A673 (cell line): ENCODE measurements around the gene NR2F1-AS1. TPM values are rescaled to one million over a fixed set of nuclear protein-coding genes. Genes with fewer than 3 reads are reported as not detected.

ENCODE experiments used
- BruUV-seq: library from RNA; stranded (reverse); fragments of 400-500 nt; replicated peaks from 2 replicates; lab custom pipeline; 2021; lab: Mats Ljungman, UMichigan
- CTCF ChIA-PET: fragments of 300-600 bp; sonication (Branson Sonifier 250); formaldehyde crosslinking; loops from one replicate; lab custom pipeline; 2022; ENCODE audit warnings: antibody characterized with exemption; lab: Charles Lee
- POLR2A ChIA-PET: fragments of 300-600 bp; sonication (Branson Sonifier 250); formaldehyde crosslinking; loops from one replicate; lab custom pipeline; 2022; ENCODE audit warnings: antibody characterized with exemption; ENCODE audit not compliant: low non-redundant PET; lab: Charles Lee
- DNase-seq: peaks from one replicate; pipeline ENCODE4 v3.0.0-alpha.2; 2015; ENCODE audit warnings: low spot score
- H3K27ac ChIP-seq: fragments of 200-600 bp; sonication (generic); 2 replicates; pipeline ENCODE4 v1.5.1; 2016; ENCODE audit warnings: mixed run types, low read depth, mild to moderate bottlenecking, mixed read lengths, antibody characterized with exemption, low read length; ENCODE audit not compliant: poor library complexity, severe bottlenecking
- H3K27me3 ChIP-seq: fragments of 200-600 bp; sonication (generic); replicated peaks from 2 replicates; pipeline ENCODE4 v1.6.1; 2017; ENCODE audit warnings: mixed run types, low read depth, mild to moderate bottlenecking, mixed read lengths, antibody characterized with exemption, low read length; ENCODE audit not compliant: insufficient read depth, poor library complexity
- H3K36me3 ChIP-seq: fragments of 200-600 bp; sonication (generic); 2 replicates; pipeline ENCODE4 v1.6.1; 2016; ENCODE audit warnings: mixed run types, mild to moderate bottlenecking, mixed read lengths, antibody characterized with exemption, low read length; ENCODE audit not compliant: insufficient read depth, poor library complexity, severe bottlenecking
- H3K4me1 ChIP-seq: fragments of 200-600 bp; sonication (generic); 2 replicates; pipeline ENCODE4 v1.6.1; 2017; ENCODE audit warnings: mixed run types, mild to moderate bottlenecking, mixed read lengths, antibody characterized with exemption, low read length; ENCODE audit not compliant: insufficient read depth, poor library complexity, severe bottlenecking
- H3K4me3 ChIP-seq: fragments of 200-600 bp; sonication (generic); 2 replicates; pipeline ENCODE4 v1.5.1; 2016; ENCODE audit warnings: low read depth, mixed run types, mild to moderate bottlenecking, mixed read lengths, low read length; ENCODE audit not compliant: poor library complexity, severe bottlenecking
- H3K9me3 ChIP-seq: fragments of 200-600 bp; sonication (generic); 2 replicates; pipeline ENCODE4 v1.6.1; 2016; ENCODE audit warnings: mixed run types, low read depth, mild to moderate bottlenecking, mixed read lengths, antibody characterized with exemption, low read length; ENCODE audit not compliant: poor library complexity, severe bottlenecking
- CTCF ChIP-seq: fragments of 300-800, 200-600 bp; sonication (generic); conservative IDR thresholded peaks from 2 replicates; pipeline ENCODE4 v1.5.1; 2017; ENCODE audit warnings: low read depth, mild to moderate bottlenecking, antibody characterized with exemption, low read length, moderate library complexity, mixed read lengths
- EZH2 ChIP-seq: fragments of 200-600 bp; sonication (generic); IDR thresholded peaks from 2 replicates; pipeline ENCODE4 v1.6.1; 2017; ENCODE audit warnings: borderline replicate concordance, low read depth, mild to moderate bottlenecking, mixed read lengths, antibody characterized with exemption, low read length; ENCODE audit not compliant: poor library complexity, severe bottlenecking
- intact Hi-C: fragments of 100-400 bp; cut with micrococcal nuclease; formaldehyde crosslinking; loops from one replicate; pipeline ENCODE4 v1.10.0; 2022; ENCODE audit not compliant: unreplicated experiment
- total RNA-seq: library from RNA; stranded (reverse); gene quantifications from 2 replicates; pipeline ENCODE4 v1.2.3, GENCODE V29; 2021

NR2F1-AS1 gene
- total RNA-seq, 1 experiment from 2014 or later = 2.3 TPM

- ChIA-PET POLR2A (interaction anchor here (0.7 kb wide), 1 partner anchor 434 kb away, joined by 9 read pairs; no protein-coding TSS in a partner anchor), CTCF (no interaction called here)
- no TSS peak for BruUV-seq
- intact Hi-C loops = loop anchor here (10.0 kb wide), 1 partner anchor 1940 kb away; no protein-coding TSS in a partner anchor
- Histone ChIP-seq H3K27ac (no peak overlapping the region), H3K4me1 (peaks cover 8% of the 10 kb centered on the region), H3K27me3 (peaks cover 10% of the 10 kb centered on the region), H3K4me3 (peak overlapping the region; percentile 57), H3K9me3 (no peaks in the 10 kb centered on the region), H3K36me3 (no peaks in the 10 kb centered on the region)
- TF ChIP-seq EZH2 (no peak), CTCF (no peak)
- peak; percentile 25 for DNase-seq
Measured at GRCh38 chr5:93585041-93585766, 4.2 kb upstream of the NR2F1-AS1 start.

- no peaks in the 10 kb centered on the region for H3K36me3 ChIP-seq
- ChIA-PET POLR2A (no interaction called here), CTCF (interaction anchor here (0.6 kb wide), 1 partner anchor 1016 kb away, joined by 5 read pairs; no protein-coding TSS in a partner anchor)
- BruUV-seq = no TSS peak
- TF ChIP-seq CTCF (no peak), EZH2 (no peak)
- peak overlapping the region; percentile 57 for H3K4me3 ChIP-seq
- H3K27ac ChIP-seq = no peak overlapping the region
- no peak for DNase-seq
- no peaks in the 10 kb centered on the region for H3K9me3 ChIP-seq
- intact Hi-C loops = loop anchor here (5.0 to 10.0 kb wide), 2 partner anchors 492 to 1940 kb away; no protein-coding TSS in a partner anchor
- H3K27me3 ChIP-seq = peaks cover 10% of the 10 kb centered on the region
- H3K4me1 ChIP-seq = peaks cover 8% of the 10 kb centered on the region
Measured at GRCh38 chr5:93584596-93585040, 3.6 kb upstream of the NR2F1-AS1 start.

GRCh38 chr5:93583768-93584595 is 3.0 kb upstream of the NR2F1-AS1 start:
- DNase-seq = peak; percentile 65
- ChIA-PET POLR2A (interaction anchor here (0.7 kb wide), 1 partner anchor 199 kb away, joined by 3 read pairs; no protein-coding TSS in a partner anchor), CTCF (interaction anchor here (0.6 kb wide), 1 partner anchor 1015 kb away, joined by 5 read pairs; no protein-coding TSS in a partner anchor)
- Histone ChIP-seq H3K27ac (no peak overlapping the region), H3K4me1 (peaks cover 12% of the 10 kb centered on the region), H3K4me3 (peak overlapping the region; percentile 57), H3K9me3 (no peaks in the 10 kb centered on the region), H3K36me3 (no peaks in the 10 kb centered on the region), H3K27me3 (peaks cover 10% of the 10 kb centered on the region)
- intact Hi-C loops = loop anchor here (2.0 to 10.0 kb wide), 3 partner anchors 331 to 1939 kb away; no protein-coding TSS in a partner anchor
- TF ChIP-seq CTCF (no peak), EZH2 (no peak)
- no TSS peak for BruUV-seq
